Keratinocyte (primary cell): ENCODE data around the gene GPR137.

ENCODE experiments used
- CTCF ChIP-seq, 3 experiments: IDR thresholded peaks in 1 of 3; conservative IDR thresholded peaks in 1 of 3; optimal IDR thresholded peaks in 1 of 3; 2 replicates in 2 of 3; 3 replicates in 1 of 3; pipeline versions ENCODE3 to v1.5.1; 2011; ENCODE audit warnings: low read length in 3 of 3, mild to moderate bottlenecking in 3 of 3, moderate library complexity in 2 of 3, control low read depth in 1 of 3, inconsistent platforms in 1 of 3; ENCODE audit not compliant: insufficient read depth in 2 of 3; ENCODE audit errors: extremely low read depth in 1 of 3
- EZH2 ChIP-seq: IDR thresholded peaks from one replicate; pipeline ENCODE4 v1.6.1; 2012; ENCODE audit warnings: inconsistent platforms, mild to moderate bottlenecking, low read length, moderate library complexity

- TF ChIP-seq CTCF (optimal IDR thresholded peaks at IDR 0.05 in 1 of 3, IDR thresholded peaks at IDR 0.05 in 1 of 3, conservative IDR thresholded peaks at IDR 0.05 in 1 of 3; ENCODE audit: extremely low read depth in 1 of 3, insufficient read depth in 2 of 3, low read length in 3 of 3) = no peak
- no peak for TF ChIP-seq EZH2
These were observed 3.5 kb upstream of the GPR137 start for GRCh38 chr11:64281957-64282770.
